ENCODE results near the gene CARNS1. TPM values are rescaled to one million over a fixed set of nuclear protein-coding genes. Genes with fewer than 3 reads are reported as not detected.

CARNS1 gene
- total and polyA plus RNA-seq, 2 of the 13 experiments (the other 11 are each of a cell fraction or from before 2014, with no cell fraction given): not detected

- TF ChIP-seq ZNF891 (CRISPR knock-in tag; IDR thresholded peaks at IDR 0.05) (peak; percentile 75), ZNF672 (CRISPR knock-in tag; IDR thresholded peaks at IDR 0.05) (0 out of 2 replicates have a peak, but pooled peaks have one; percentile 34), ZNF431 (CRISPR knock-in tag; IDR thresholded peaks at IDR 0.05; ENCODE audit: borderline replicate concordance, low read depth) (no peak; the same call in 1 of the 2 replicates), KDM4B (CRISPR knock-in tag; IDR thresholded peaks at IDR 0.05) (no peak), KDM5A (IDR thresholded peaks at IDR 0.05; ENCODE audit: borderline replicate concordance, low read length) (peak; percentile 82), NFKB2 (CRISPR knock-in tag; IDR thresholded peaks at IDR 0.05; ENCODE audit: borderline replicate concordance) (peak; percentile 76; the same call in 1 of the 2 replicates), ZNF430 (CRISPR knock-in tag; IDR thresholded peaks at IDR 0.05) (peak; percentile 68), HNRNPK (IDR thresholded peaks at IDR 0.05; ENCODE audit: low read depth, low read length, poor library complexity, severe bottlenecking) (peak; percentile 64), ZNF644 (CRISPR knock-in tag; IDR thresholded peaks at IDR 0.05; ENCODE audit: low read depth) (no peak), ZNF749 (CRISPR knock-in tag; IDR thresholded peaks at IDR 0.05; ENCODE audit: borderline replicate concordance) (no peak; the same call in 1 of the 2 replicates), ZNF44 (CRISPR knock-in tag; IDR thresholded peaks at IDR 0.05) (peak; percentile 94), HDAC2 (CRISPR knock-in tag; IDR thresholded peaks at IDR 0.05) (peak; percentile 90), NFATC3 (CRISPR knock-in tag; IDR thresholded peaks at IDR 0.05) (peak; percentile 91; the same call in 1 of the 2 replicates), ATF6 (CRISPR knock-in tag; conservative IDR thresholded peaks at IDR 0.05) (peak; percentile 90; the same call in 1 of the 2 replicates), RARA (CRISPR knock-in tag; IDR thresholded peaks at IDR 0.05) (peak; percentile 50), ELF3 (CRISPR knock-in tag; IDR thresholded peaks at IDR 0.05) (peak; percentile 68), ZFP36L1 (CRISPR knock-in tag; IDR thresholded peaks at IDR 0.05) (peak; percentile 95), PHF21A (CRISPR knock-in tag; IDR thresholded peaks at IDR 0.05) (0 out of 2 replicates have a peak, but pooled peaks have one; percentile 18), TOPORS (CRISPR knock-in tag; IDR thresholded peaks at IDR 0.05) (peak; percentile 88), ZBTB26 (CRISPR knock-in tag; IDR thresholded peaks at IDR 0.05; ENCODE audit: borderline replicate concordance) (0 out of 2 replicates have a peak, but pooled peaks have one; percentile 26), ZNF383 (CRISPR knock-in tag; IDR thresholded peaks at IDR 0.05; ENCODE audit: borderline replicate concordance) (no peak), ZNF256 (CRISPR knock-in tag; conservative IDR thresholded peaks at IDR 0.05) (no peak), ZFP37 (CRISPR knock-in tag; IDR thresholded peaks at IDR 0.05; ENCODE audit: borderline replicate concordance) (no peak), MAFG (CRISPR knock-in tag; IDR thresholded peaks at IDR 0.05) (no peak)
- TF ChIP-seq, protein P1, sequence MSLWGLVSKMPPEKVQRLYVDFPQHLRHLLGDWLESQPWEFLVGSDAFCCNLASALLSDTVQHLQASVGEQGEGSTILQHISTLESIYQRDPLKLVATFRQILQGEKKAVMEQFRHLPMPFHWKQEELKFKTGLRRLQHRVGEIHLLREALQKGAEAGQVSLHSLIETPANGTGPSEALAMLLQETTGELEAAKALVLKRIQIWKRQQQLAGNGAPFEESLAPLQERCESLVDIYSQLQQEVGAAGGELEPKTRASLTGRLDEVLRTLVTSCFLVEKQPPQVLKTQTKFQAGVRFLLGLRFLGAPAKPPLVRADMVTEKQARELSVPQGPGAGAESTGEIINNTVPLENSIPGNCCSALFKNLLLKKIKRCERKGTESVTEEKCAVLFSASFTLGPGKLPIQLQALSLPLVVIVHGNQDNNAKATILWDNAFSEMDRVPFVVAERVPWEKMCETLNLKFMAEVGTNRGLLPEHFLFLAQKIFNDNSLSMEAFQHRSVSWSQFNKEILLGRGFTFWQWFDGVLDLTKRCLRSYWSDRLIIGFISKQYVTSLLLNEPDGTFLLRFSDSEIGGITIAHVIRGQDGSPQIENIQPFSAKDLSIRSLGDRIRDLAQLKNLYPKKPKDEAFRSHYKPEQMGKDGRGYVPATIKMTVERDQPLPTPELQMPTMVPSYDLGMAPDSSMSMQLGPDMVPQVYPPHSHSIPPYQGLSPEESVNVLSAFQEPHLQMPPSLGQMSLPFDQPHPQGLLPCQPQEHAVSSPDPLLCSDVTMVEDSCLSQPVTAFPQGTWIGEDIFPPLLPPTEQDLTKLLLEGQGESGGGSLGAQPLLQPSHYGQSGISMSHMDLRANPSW (CRISPR knock-in tag; IDR thresholded peaks at IDR 0.05; ENCODE audit: borderline replicate concordance): no peak
Observed at GRCh38 chr11:67391304-67392182, 23.9 kb upstream of the CARNS1 start, which contains the start of gene RAD9A (continued).
